GM12892 (cell line): ENCODE results near the gene NUBP1.

Experiments
- POLR2A ChIP-seq: IDR thresholded peaks from 2 replicates; pipeline ENCODE4 v1.6.1; 2011; ENCODE audit warnings: low read depth, low read length, control low read depth
- POLR2AphosphoS5 ChIP-seq: IDR thresholded peaks from 2 replicates; pipeline ENCODE4 v1.6.1; 2011; ENCODE audit warnings: low read depth, low read length, control low read depth

DNA sequence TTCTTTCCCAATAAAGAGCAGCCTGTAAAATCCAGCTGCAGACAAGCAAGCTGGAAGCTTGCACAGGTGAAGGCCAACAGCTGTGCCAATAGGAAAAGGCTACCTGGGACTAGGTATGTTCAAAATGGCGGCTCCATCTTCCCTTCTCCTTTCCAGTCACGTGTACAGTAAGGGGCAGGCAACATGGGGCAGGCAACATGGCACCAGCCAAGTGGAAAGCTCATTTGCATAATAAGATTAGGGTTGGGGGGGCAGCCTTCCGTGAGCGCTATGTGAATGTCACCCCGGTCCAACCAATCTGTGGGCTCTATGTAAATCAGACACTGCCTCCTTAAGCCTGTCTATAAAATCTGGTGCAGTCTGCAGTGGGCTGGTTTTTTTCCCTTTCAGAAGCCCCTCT is 43.7 kb downstream of the NUBP1 start:
- TF ChIP-seq POLR2A (no peak), POLR2AphosphoS5 (no peak)
